ENCODE results near the gene CPLX3. TPM values are rescaled to one million over a fixed set of nuclear protein-coding genes. Genes with fewer than 3 reads are reported as not detected.

The CPLX3 gene
- total RNA-seq, 1 donor from 2014 or later = not detected

- H3K4me1 Mint-ChIP-seq = peaks cover 23% of the 10 kb centered on the region
- no peaks in the 10 kb centered on the region for H3K27me3 Mint-ChIP-seq (ENCODE audit: low read depth)
- no peaks in the 10 kb centered on the region for H3K9me3 Mint-ChIP-seq
- peak within 1 kb of the TSS; percentile 96 for H3K4me3 Mint-ChIP-seq
- peak within 1 kb of the TSS; percentile 97 for H3K27ac Mint-ChIP-seq (ENCODE audit: unreplicated experiment)
- no peaks in the 10 kb centered on the region for H3K36me3 Mint-ChIP-seq (ENCODE audit: low read depth)
- peak; percentile 91 for DNase-seq (ENCODE audit: low read depth, low spot score)
- peak; percentile 77 for TF ChIP-seq CTCF (conservative IDR thresholded peaks at IDR 0.05)
These were observed 16.4 kb downstream of the CPLX3 start, which contains the start of gene ULK3 for GRCh38 chr15:74842581-74843444. Gene ULK3 (minus strand): TSS chr15:74843156. CDS start chr15:74843105, 51 bp downstream.

GRCh38 chr15:74843445-74843828 is 17.0 kb downstream of the CPLX3 start:
- H3K36me3 Mint-ChIP-seq (ENCODE audit: low read depth) = peaks cover 4% of the 10 kb centered on the region
- H3K4me3 Mint-ChIP-seq = peak overlapping the region; percentile 90
- DNase-seq (ENCODE audit: low read depth, low spot score) = no peak
- no peaks in the 10 kb centered on the region for H3K27me3 Mint-ChIP-seq (ENCODE audit: low read depth)
- H3K4me1 Mint-ChIP-seq = peaks cover 23% of the 10 kb centered on the region
- TF ChIP-seq CTCF (conservative IDR thresholded peaks at IDR 0.05) = no peak
- no peaks in the 10 kb centered on the region for H3K9me3 Mint-ChIP-seq
- H3K27ac Mint-ChIP-seq (ENCODE audit: unreplicated experiment) = peak overlapping the region; percentile 97

GRCh38 chr15:74843891-74844299 is 17.5 kb downstream of the CPLX3 start:
- Mint-ChIP-seq H3K4me3 (peak overlapping the region; percentile 90), H3K27me3 (ENCODE audit: low read depth) (no peaks in the 10 kb centered on the region), H3K36me3 (ENCODE audit: low read depth) (peaks cover 7% of the 10 kb centered on the region), H3K4me1 (peaks cover 23% of the 10 kb centered on the region), H3K27ac (ENCODE audit: unreplicated experiment) (no peak overlapping the region), H3K9me3 (no peaks in the 10 kb centered on the region)
- no peak for TF ChIP-seq CTCF (conservative IDR thresholded peaks at IDR 0.05)
- DNase-seq (ENCODE audit: low read depth, low spot score) = no peak

GRCh38 chr15:74844319-74845207 is 18.1 kb downstream of the CPLX3 start:
- no peak for TF ChIP-seq CTCF (conservative IDR thresholded peaks at IDR 0.05)
- Mint-ChIP-seq H3K36me3 (ENCODE audit: low read depth) (peaks cover 7% of the 10 kb centered on the region), H3K27me3 (ENCODE audit: low read depth) (no peaks in the 10 kb centered on the region), H3K27ac (ENCODE audit: unreplicated experiment) (peak overlapping the region; percentile 87), H3K4me3 (peak overlapping the region; percentile 5), H3K4me1 (peaks cover 23% of the 10 kb centered on the region), H3K9me3 (no peaks in the 10 kb centered on the region)
- no peak for DNase-seq (ENCODE audit: low read depth, low spot score)

GRCh38 chr15:74845208-74845568 is 18.8 kb downstream of the CPLX3 start:
- Mint-ChIP-seq H3K4me1 (peaks cover 23% of the 10 kb centered on the region), H3K27me3 (ENCODE audit: low read depth) (no peaks in the 10 kb centered on the region), H3K4me3 (peak overlapping the region; percentile 68), H3K9me3 (no peaks in the 10 kb centered on the region), H3K36me3 (ENCODE audit: low read depth) (peaks cover 7% of the 10 kb centered on the region), H3K27ac (ENCODE audit: unreplicated experiment) (no peak overlapping the region)
- TF ChIP-seq CTCF (conservative IDR thresholded peaks at IDR 0.05) = no peak
- DNase-seq (ENCODE audit: low read depth, low spot score) = no peak
